HFFc6 (cell line): Measurements from ENCODE around the gene TFPI. TPM values are rescaled to one million over a fixed set of nuclear protein-coding genes. Genes with fewer than 3 reads are reported as not detected.

ENCODE experiments used
- DNase-seq: peaks from one replicate; pipeline ENCODE4 v3.0.0-alpha.2; 2018
- H3K27ac Mint-ChIP-seq: 2 replicates; pipeline ENCODE4 v1.8.0; 2020; ENCODE audit warnings: mild to moderate bottlenecking, mixed read lengths
- H3K27me3 Mint-ChIP-seq: 2 replicates; pipeline ENCODE4 v1.8.0; 2021; ENCODE audit warnings: mild to moderate bottlenecking, moderate library complexity, mixed read lengths; ENCODE audit not compliant: insufficient read depth
- H3K36me3 Mint-ChIP-seq: 2 replicates; pipeline ENCODE4 v1.8.0; 2021; ENCODE audit warnings: low read depth, mixed read lengths
- H3K4me1 Mint-ChIP-seq: 2 replicates; pipeline ENCODE4 v1.8.0; 2020; ENCODE audit warnings: low read depth, mixed read lengths
- H3K4me3 Mint-ChIP-seq: 2 replicates; pipeline ENCODE4 v1.8.0; 2020; ENCODE audit warnings: mild to moderate bottlenecking, moderate library complexity, mixed read lengths
- H3K9me3 Mint-ChIP-seq: 2 replicates; pipeline ENCODE4 v1.8.0; 2020; ENCODE audit warnings: mild to moderate bottlenecking, mixed read lengths
- total RNA-seq, 6 experiments: library from RNA; stranded (reverse); fragmentation: NEBNext Ultra II Directional; extraction: Animal tissue kit (Norgen Biotek cat#: 25700); gene quantifications; 2 replicates in 1 of 6; 3 replicates in 5 of 6; pipeline ENCODE4 v1.2.3, GENCODE V29; 2021
- TF ChIP-seq, protein P1 (sequence below): fragments of 200-600 bp; sonication (generic); IDR thresholded peaks from 2 replicates; pipeline ENCODE4 v1.5.0; 2021; ENCODE audit warnings: antibody characterized with exemption, mild to moderate bottlenecking

The TFPI gene
- total RNA-seq, 6 experiments from 2014 or later = 25.4 to 42.4 (median 34.7) TPM

DNA sequence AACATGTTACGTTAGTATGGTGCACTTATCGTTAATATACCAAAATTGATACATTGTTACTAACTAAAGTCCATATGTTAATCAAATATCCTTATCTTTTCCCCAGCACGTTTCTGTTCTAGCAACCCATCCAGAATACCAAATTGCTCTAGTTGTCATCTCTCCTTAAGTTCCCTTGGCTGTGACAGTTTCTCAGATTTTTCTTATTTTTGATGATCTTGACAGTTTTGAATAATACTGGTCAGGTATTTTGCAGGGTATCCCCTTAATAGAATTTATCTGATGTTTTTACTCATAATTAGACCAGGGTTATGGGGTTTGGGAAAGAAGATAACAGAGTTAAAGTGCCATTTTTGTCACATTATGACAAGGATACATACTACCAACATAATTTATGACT, 47.8 kb downstream of the TFPI start:
- no peak for DNase-seq
- H3K4me1 Mint-ChIP-seq = peaks cover 21% of the 10 kb centered on the region
- no peaks in the 10 kb centered on the region for H3K9me3 Mint-ChIP-seq
- no peak overlapping the region for H3K4me3 Mint-ChIP-seq
- H3K36me3 Mint-ChIP-seq = peaks cover 14% of the 10 kb centered on the region
- H3K27me3 Mint-ChIP-seq = no peaks in the 10 kb centered on the region
- no peak overlapping the region for H3K27ac Mint-ChIP-seq
- TF ChIP-seq, protein P1, sequence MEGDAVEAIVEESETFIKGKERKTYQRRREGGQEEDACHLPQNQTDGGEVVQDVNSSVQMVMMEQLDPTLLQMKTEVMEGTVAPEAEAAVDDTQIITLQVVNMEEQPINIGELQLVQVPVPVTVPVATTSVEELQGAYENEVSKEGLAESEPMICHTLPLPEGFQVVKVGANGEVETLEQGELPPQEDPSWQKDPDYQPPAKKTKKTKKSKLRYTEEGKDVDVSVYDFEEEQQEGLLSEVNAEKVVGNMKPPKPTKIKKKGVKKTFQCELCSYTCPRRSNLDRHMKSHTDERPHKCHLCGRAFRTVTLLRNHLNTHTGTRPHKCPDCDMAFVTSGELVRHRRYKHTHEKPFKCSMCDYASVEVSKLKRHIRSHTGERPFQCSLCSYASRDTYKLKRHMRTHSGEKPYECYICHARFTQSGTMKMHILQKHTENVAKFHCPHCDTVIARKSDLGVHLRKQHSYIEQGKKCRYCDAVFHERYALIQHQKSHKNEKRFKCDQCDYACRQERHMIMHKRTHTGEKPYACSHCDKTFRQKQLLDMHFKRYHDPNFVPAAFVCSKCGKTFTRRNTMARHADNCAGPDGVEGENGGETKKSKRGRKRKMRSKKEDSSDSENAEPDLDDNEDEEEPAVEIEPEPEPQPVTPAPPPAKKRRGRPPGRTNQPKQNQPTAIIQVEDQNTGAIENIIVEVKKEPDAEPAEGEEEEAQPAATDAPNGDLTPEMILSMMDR = no peak

GRCh38 chr2:187505065-187505672, 49.1 kb downstream of the TFPI start:
- no peaks in the 10 kb centered on the region for H3K9me3 Mint-ChIP-seq
- peaks cover 31% of the 10 kb centered on the region for H3K4me1 Mint-ChIP-seq
- no peak overlapping the region for H3K27ac Mint-ChIP-seq
- no peaks in the 10 kb centered on the region for H3K27me3 Mint-ChIP-seq
- peaks cover 9% of the 10 kb centered on the region for H3K36me3 Mint-ChIP-seq
- no peak for DNase-seq
- no peak overlapping the region for H3K4me3 Mint-ChIP-seq
- TF ChIP-seq, protein P1 = no peak

- H3K9me3 Mint-ChIP-seq = no peaks in the 10 kb centered on the region
- H3K4me3 Mint-ChIP-seq = no peak overlapping the region; the same call in 1 of the 2 replicates
- H3K27ac Mint-ChIP-seq = peak overlapping the region; percentile 19; the same call in 1 of the 2 replicates
- TF ChIP-seq, protein P1 = no peak
- peaks cover 9% of the 10 kb centered on the region for H3K36me3 Mint-ChIP-seq
- H3K27me3 Mint-ChIP-seq = no peaks in the 10 kb centered on the region
- no peak for DNase-seq
- H3K4me1 Mint-ChIP-seq = peaks cover 31% of the 10 kb centered on the region
These were observed 49.8 kb downstream of the TFPI start for GRCh38 chr2:187504312-187504921.

GRCh38 chr2:187503700-187504099, 50.5 kb downstream of the TFPI start:
- Mint-ChIP-seq H3K4me3 (no peak overlapping the region), H3K27ac (no peak overlapping the region), H3K27me3 (no peaks in the 10 kb centered on the region), H3K9me3 (no peaks in the 10 kb centered on the region), H3K36me3 (peaks cover 6% of the 10 kb centered on the region), H3K4me1 (peaks cover 31% of the 10 kb centered on the region)
- TF ChIP-seq, protein P1 = no peak
- DNase-seq = no peak

DNA sequence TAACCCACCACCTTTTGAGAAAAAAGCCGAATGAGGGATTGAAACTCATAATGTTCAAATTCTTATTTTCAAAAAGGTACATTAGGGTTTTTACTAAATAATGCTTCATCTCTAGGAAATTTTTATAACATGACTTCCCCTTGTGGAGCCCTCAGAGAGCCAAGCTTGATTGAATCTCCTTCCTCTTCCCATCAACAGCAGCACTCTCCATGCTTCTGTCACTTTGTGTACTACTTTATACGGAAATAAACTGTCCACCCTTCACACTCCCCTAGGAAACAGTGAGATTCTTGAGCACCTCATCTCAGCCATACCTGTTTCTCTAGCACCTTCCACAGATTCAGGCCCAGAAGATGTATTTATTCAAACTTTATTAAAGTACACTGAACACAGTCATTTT, 51.8 kb downstream of the TFPI start:
- Mint-ChIP-seq H3K9me3 (no peaks in the 10 kb centered on the region), H3K27ac (no peak overlapping the region), H3K27me3 (no peaks in the 10 kb centered on the region), H3K4me1 (peaks cover 31% of the 10 kb centered on the region), H3K4me3 (no peak overlapping the region), H3K36me3 (no peaks in the 10 kb centered on the region)
- TF ChIP-seq, protein P1 = no peak
- DNase-seq = no peak
